HG02763 (cell line): ENCODE measurements around the gene PLEK2.
"Not testable (repeated sequence)": the region's sequence is repeated elsewhere in the genome, so short reads cannot be mapped to it uniquely, and the experiment has no call there.

Experiments
- ATAC-seq: cut with Tn5 transposase; IDR thresholded peaks from one replicate; pipeline ENCODE4 v1.9.1; 2021; ENCODE audit warnings: mild to moderate bottlenecking, moderate library complexity; ENCODE audit not compliant: unreplicated experiment

The PLEK2 gene

GRCh38 chr14:67429510-67430205 is 17.7 kb upstream of the PLEK2 start:
- no peak for ATAC-seq

- no peak for ATAC-seq
Measured at GRCh38 chr14:67428501-67429031, 16.6 kb upstream of the PLEK2 start.

GRCh38 chr14:67426983-67427606 is 15.1 kb upstream of the PLEK2 start:
- ATAC-seq, result peak; percentile 66

GRCh38 chr14:67426161-67426560 is 14.2 kb upstream of the PLEK2 start:
- ATAC-seq, result no peak

GRCh38 chr14:67425608-67426007 is 13.6 kb upstream of the PLEK2 start:
- no peak for ATAC-seq

GRCh38 chr14:67424539-67424938 is 12.6 kb upstream of the PLEK2 start:
- ATAC-seq, result no peak

GRCh38 chr14:67423424-67423823 is 11.5 kb upstream of the PLEK2 start:
- ATAC-seq, result no peak

GRCh38 chr14:67421356-67422224 is 9.6 kb upstream of the PLEK2 start:
- ATAC-seq, result no peak

- no peak for ATAC-seq
Measured at GRCh38 chr14:67420102-67420739, 8.3 kb upstream of the PLEK2 start.

GRCh38 chr14:67418401-67419191 is 6.6 kb upstream of the PLEK2 start:
- no peak for ATAC-seq

GRCh38 chr14:67417633-67418032 is 5.7 kb upstream of the PLEK2 start:
- no peak for ATAC-seq

GRCh38 chr14:67416810-67417209 is 4.8 kb upstream of the PLEK2 start:
- ATAC-seq, result no peak

- no peak for ATAC-seq
Measured at GRCh38 chr14:67416085-67416484, 4.1 kb upstream of the PLEK2 start.

- not testable (repeated sequence) for ATAC-seq
Measured at GRCh38 chr14:67415610-67416009, 3.6 kb upstream of the PLEK2 start.

- ATAC-seq, result no peak
Measured at GRCh38 chr14:67413806-67414769, 2.1 kb upstream of the PLEK2 start.

- ATAC-seq, result no peak
Measured at GRCh38 chr14:67411370-67411769, 595 bp downstream of the PLEK2 start.

- ATAC-seq, result no peak
Measured at GRCh38 chr14:67410313-67410712, 1.7 kb downstream of the PLEK2 start.

- no peak for ATAC-seq
Measured at GRCh38 chr14:67409461-67409860, 2.5 kb downstream of the PLEK2 start.
